A673 (cell line): ENCODE measurements around the gene C10orf95. TPM values are rescaled to one million over a fixed set of nuclear protein-coding genes. Genes with fewer than 3 reads are reported as not detected.

ENCODE experiments used
- BruUV-seq: library from RNA; stranded (reverse); fragments of 400-500 nt; replicated peaks from 2 replicates; lab custom pipeline; 2021; lab: Mats Ljungman, UMichigan
- CTCF ChIA-PET: fragments of 300-600 bp; sonication (Branson Sonifier 250); formaldehyde crosslinking; loops from one replicate; lab custom pipeline; 2022; ENCODE audit warnings: antibody characterized with exemption; lab: Charles Lee
- POLR2A ChIA-PET: fragments of 300-600 bp; sonication (Branson Sonifier 250); formaldehyde crosslinking; loops from one replicate; lab custom pipeline; 2022; ENCODE audit warnings: antibody characterized with exemption; ENCODE audit not compliant: low non-redundant PET; lab: Charles Lee
- DNase-seq: peaks from one replicate; pipeline ENCODE4 v3.0.0-alpha.2; 2015; ENCODE audit warnings: low spot score
- H3K27ac ChIP-seq: fragments of 200-600 bp; sonication (generic); 2 replicates; pipeline ENCODE4 v1.5.1; 2016; ENCODE audit warnings: mixed run types, low read depth, mild to moderate bottlenecking, mixed read lengths, antibody characterized with exemption, low read length; ENCODE audit not compliant: poor library complexity, severe bottlenecking
- H3K27me3 ChIP-seq: fragments of 200-600 bp; sonication (generic); replicated peaks from 2 replicates; pipeline ENCODE4 v1.6.1; 2017; ENCODE audit warnings: mixed run types, low read depth, mild to moderate bottlenecking, mixed read lengths, antibody characterized with exemption, low read length; ENCODE audit not compliant: insufficient read depth, poor library complexity
- H3K36me3 ChIP-seq: fragments of 200-600 bp; sonication (generic); 2 replicates; pipeline ENCODE4 v1.6.1; 2016; ENCODE audit warnings: mixed run types, mild to moderate bottlenecking, mixed read lengths, antibody characterized with exemption, low read length; ENCODE audit not compliant: insufficient read depth, poor library complexity, severe bottlenecking
- H3K4me1 ChIP-seq: fragments of 200-600 bp; sonication (generic); 2 replicates; pipeline ENCODE4 v1.6.1; 2017; ENCODE audit warnings: mixed run types, mild to moderate bottlenecking, mixed read lengths, antibody characterized with exemption, low read length; ENCODE audit not compliant: insufficient read depth, poor library complexity, severe bottlenecking
- H3K4me3 ChIP-seq: fragments of 200-600 bp; sonication (generic); 2 replicates; pipeline ENCODE4 v1.5.1; 2016; ENCODE audit warnings: low read depth, mixed run types, mild to moderate bottlenecking, mixed read lengths, low read length; ENCODE audit not compliant: poor library complexity, severe bottlenecking
- H3K9me3 ChIP-seq: fragments of 200-600 bp; sonication (generic); 2 replicates; pipeline ENCODE4 v1.6.1; 2016; ENCODE audit warnings: mixed run types, low read depth, mild to moderate bottlenecking, mixed read lengths, antibody characterized with exemption, low read length; ENCODE audit not compliant: poor library complexity, severe bottlenecking
- CTCF ChIP-seq: fragments of 300-800, 200-600 bp; sonication (generic); conservative IDR thresholded peaks from 2 replicates; pipeline ENCODE4 v1.5.1; 2017; ENCODE audit warnings: low read depth, mild to moderate bottlenecking, antibody characterized with exemption, low read length, moderate library complexity, mixed read lengths
- EZH2 ChIP-seq: fragments of 200-600 bp; sonication (generic); IDR thresholded peaks from 2 replicates; pipeline ENCODE4 v1.6.1; 2017; ENCODE audit warnings: borderline replicate concordance, low read depth, mild to moderate bottlenecking, mixed read lengths, antibody characterized with exemption, low read length; ENCODE audit not compliant: poor library complexity, severe bottlenecking
- intact Hi-C: fragments of 100-400 bp; cut with micrococcal nuclease; formaldehyde crosslinking; loops from one replicate; pipeline ENCODE4 v1.10.0; 2022; ENCODE audit not compliant: unreplicated experiment
- total RNA-seq: library from RNA; stranded (reverse); gene quantifications from 2 replicates; pipeline ENCODE4 v1.2.3, GENCODE V29; 2021

Gene C10orf95
- total RNA-seq, 1 experiment from 2014 or later, result not detected

GRCh38 chr10:102491136-102491535, 39.8 kb upstream of the C10orf95 start:
- intact Hi-C loops, result no loop called here

GRCh38 chr10:102485093-102485784, 33.9 kb upstream of the C10orf95 start:
- ChIA-PET POLR2A (no interaction called here), CTCF (no interaction called here)
- intact Hi-C loops, result no loop called here
- peaks cover 74% of the 10 kb centered on the region for H3K36me3 ChIP-seq
- no peak for TF ChIP-seq EZH2
- no peak for TF ChIP-seq CTCF
- H3K9me3 ChIP-seq, result no peaks in the 10 kb centered on the region
- H3K27me3 ChIP-seq, result no peaks in the 10 kb centered on the region
- H3K27ac ChIP-seq, result no peak overlapping the region
- DNase-seq, result no peak
- no peak overlapping the region for H3K4me3 ChIP-seq
- BruUV-seq, result no TSS peak
- no peaks in the 10 kb centered on the region for H3K4me1 ChIP-seq

More at GRCh38 chr10:102491136-102491535, 39.8 kb upstream of the C10orf95 start:
- CTCF ChIA-PET, result no interaction called here
- Histone ChIP-seq H3K9me3 (no peaks in the 10 kb centered on the region), H3K36me3 (peaks cover 26% of the 10 kb centered on the region), H3K27me3 (no peaks in the 10 kb centered on the region), H3K27ac (no peak overlapping the region), H3K4me3 (no peak overlapping the region), H3K4me1 (no peaks in the 10 kb centered on the region)
- POLR2A ChIA-PET, result no interaction called here
- no peak for DNase-seq
- no peak for TF ChIP-seq CTCF
- TF ChIP-seq EZH2, result no peak
- BruUV-seq, result no TSS peak

- no peaks in the 10 kb centered on the region for H3K27me3 ChIP-seq
- CTCF ChIA-PET, result interaction anchor here (0.8 kb wide), 1 partner anchor 100 kb away, joined by 4 read pairs; no protein-coding TSS in a partner anchor
- peaks cover 85% of the 10 kb centered on the region for H3K36me3 ChIP-seq
Observed at GRCh38 chr10:102484021-102484420, 32.7 kb upstream of the C10orf95 start.

More at GRCh38 chr10:102484021-102484420, 32.7 kb upstream of the C10orf95 start:
- TF ChIP-seq CTCF, result no peak
- no peak for TF ChIP-seq EZH2
- H3K4me3 ChIP-seq, result no peak overlapping the region
- no peak overlapping the region for H3K27ac ChIP-seq
- no peaks in the 10 kb centered on the region for H3K9me3 ChIP-seq
- BruUV-seq, result no TSS peak
- intact Hi-C loops, result loop anchor here (5.0 kb wide), 1 partner anchor 98 kb away; no protein-coding TSS in a partner anchor
- POLR2A ChIA-PET, result no interaction called here
- DNase-seq, result no peak
- H3K4me1 ChIP-seq, result no peaks in the 10 kb centered on the region
